IPS DF 6.9 (cell line): ENCODE results near the gene POLR1A.

ENCODE experiments used
- DNase-seq: peaks from one replicate; pipeline ENCODE4 v3.0.0-alpha.2; 2013; ENCODE audit warnings: low read depth, low spot score
- H3K27ac ChIP-seq: one replicate; pipeline ENCODE4 v1.5.1; 2013; ENCODE audit warnings: low read length, control low read depth
- H3K27me3 ChIP-seq: 2 replicates; pipeline ENCODE4 v1.6.1; 2013; ENCODE audit warnings: mild to moderate bottlenecking, low read length; ENCODE audit not compliant: control insufficient read depth, insufficient read depth
- H3K36me3 ChIP-seq: 2 replicates; pipeline ENCODE4 v1.6.1; 2013; ENCODE audit warnings: low read length; ENCODE audit not compliant: control insufficient read depth, insufficient read depth
- H3K4me1 ChIP-seq: 2 replicates; pipeline ENCODE4 v1.6.1; 2013; ENCODE audit warnings: low read length; ENCODE audit not compliant: control insufficient read depth, insufficient read depth
- H3K4me3 ChIP-seq: 2 replicates; pipeline ENCODE4 v1.5.1; 2013; ENCODE audit warnings: mild to moderate bottlenecking, low read length
- H3K9me3 ChIP-seq: 2 replicates; pipeline ENCODE4 v1.6.1; 2013; ENCODE audit warnings: low read length, inconsistent platforms; ENCODE audit not compliant: control insufficient read depth, insufficient read depth
- WGBS: extraction: QIAGEN DNeasy Blood & Tissue Kit; methylation state at CpG from one replicate; pipeline ENCODE4 v1.1.7; 2013; ENCODE audit warnings: mixed read lengths, missing lambda C conversion rate; ENCODE audit not compliant: insufficient read length, insufficient coverage; 5-methylcytosine and 5-hydroxymethylcytosine counted together

POLR1A gene

GRCh38 chr2:86022661-86023365 is 82.9 kb downstream of the POLR1A start:
- Histone ChIP-seq H3K36me3 (peaks cover 20% of the 10 kb centered on the region), H3K4me3 (no peak overlapping the region), H3K27me3 (no peaks in the 10 kb centered on the region), H3K9me3 (no peaks in the 10 kb centered on the region), H3K27ac (no peak overlapping the region), H3K4me1 (peaks cover 1% of the 10 kb centered on the region; the same call in 1 of the 2 replicates)
- WGBS: no CpG with 5 or more reads among the region's 13 CpGs
- DNase-seq: no peak

- Histone ChIP-seq H3K4me1 (peaks cover 1% of the 10 kb centered on the region; the same call in 1 of the 2 replicates), H3K27ac (no peak overlapping the region), H3K9me3 (no peaks in the 10 kb centered on the region), H3K27me3 (no peaks in the 10 kb centered on the region), H3K4me3 (no peak overlapping the region), H3K36me3 (peaks cover 9% of the 10 kb centered on the region)
- no CpG with 5 or more reads among the region's 12 CpGs for WGBS
- no peak for DNase-seq
Measured at GRCh38 chr2:86021396-86022378, 84.0 kb downstream of the POLR1A start.

GRCh38 chr2:86020984-86021383 is 84.7 kb downstream of the POLR1A start:
- Histone ChIP-seq H3K4me1 (peaks cover 1% of the 10 kb centered on the region; the same call in 1 of the 2 replicates), H3K9me3 (no peaks in the 10 kb centered on the region), H3K36me3 (peaks cover 6% of the 10 kb centered on the region; the same call in 1 of the 2 replicates), H3K4me3 (no peak overlapping the region), H3K27ac (no peak overlapping the region), H3K27me3 (no peaks in the 10 kb centered on the region)
- DNase-seq: no peak
- no CpG with 5 or more reads among the region's 7 CpGs for WGBS

- peaks cover 1% of the 10 kb centered on the region; the same call in 1 of the 2 replicates for H3K4me1 ChIP-seq
- H3K36me3 ChIP-seq: no peaks in the 10 kb centered on the region
- no peak for DNase-seq
- no CpG with 5 or more reads among the region's 5 CpGs for WGBS
- no peak overlapping the region for H3K4me3 ChIP-seq
- no peaks in the 10 kb centered on the region for H3K9me3 ChIP-seq
- H3K27ac ChIP-seq: no peak overlapping the region
- no peaks in the 10 kb centered on the region for H3K27me3 ChIP-seq
Measured at GRCh38 chr2:86019121-86019520, 86.6 kb downstream of the POLR1A start.

GRCh38 chr2:86017901-86018896 is 87.5 kb downstream of the POLR1A start:
- no peaks in the 10 kb centered on the region for H3K27me3 ChIP-seq
- no peak overlapping the region for H3K4me3 ChIP-seq
- H3K36me3 ChIP-seq: no peaks in the 10 kb centered on the region
- no peak overlapping the region for H3K27ac ChIP-seq
- WGBS: no CpG with 5 or more reads among the region's 22 CpGs
- DNase-seq: no peak
- H3K4me1 ChIP-seq: peaks cover 1% of the 10 kb centered on the region; the same call in 1 of the 2 replicates
- no peaks in the 10 kb centered on the region for H3K9me3 ChIP-seq

GRCh38 chr2:86016581-86016980 is 89.1 kb downstream of the POLR1A start:
- Histone ChIP-seq H3K4me1 (peaks cover 1% of the 10 kb centered on the region; the same call in 1 of the 2 replicates), H3K27ac (no peak overlapping the region), H3K36me3 (no peaks in the 10 kb centered on the region), H3K9me3 (no peaks in the 10 kb centered on the region), H3K27me3 (no peaks in the 10 kb centered on the region), H3K4me3 (no peak overlapping the region)
- WGBS: no CpG with 5 or more reads among the region's 12 CpGs
- DNase-seq: no peak

GRCh38 chr2:86015699-86016098 is 90.0 kb downstream of the POLR1A start:
- H3K27ac ChIP-seq: no peak overlapping the region
- H3K27me3 ChIP-seq: no peaks in the 10 kb centered on the region
- H3K4me1 ChIP-seq: 0 out of 2 replicates have a peak, but pooled peaks cover 1% of the 10 kb centered on the region
- H3K9me3 ChIP-seq: no peaks in the 10 kb centered on the region
- no peak overlapping the region for H3K4me3 ChIP-seq
- DNase-seq: no peak
- WGBS: no CpG with 5 or more reads among the region's 1 CpG
- H3K36me3 ChIP-seq: no peaks in the 10 kb centered on the region

GRCh38 chr2:86015006-86015405 is 90.7 kb downstream of the POLR1A start:
- H3K27me3 ChIP-seq: no peaks in the 10 kb centered on the region
- no peak for DNase-seq
- H3K4me1 ChIP-seq: 0 out of 2 replicates have a peak, but pooled peaks cover 1% of the 10 kb centered on the region
- no CpG with 5 or more reads among the region's 2 CpGs for WGBS
- no peaks in the 10 kb centered on the region for H3K36me3 ChIP-seq
- H3K9me3 ChIP-seq: no peaks in the 10 kb centered on the region
- H3K4me3 ChIP-seq: no peak overlapping the region
- no peak overlapping the region for H3K27ac ChIP-seq

- Histone ChIP-seq H3K9me3 (no peaks in the 10 kb centered on the region), H3K27me3 (no peaks in the 10 kb centered on the region), H3K27ac (no peak overlapping the region)
Measured at GRCh38 chr2:86014493-86014892, 91.2 kb downstream of the POLR1A start.

More at GRCh38 chr2:86014493-86014892, 91.2 kb downstream of the POLR1A start:
- DNase-seq: no peak
- WGBS: no CpG with 5 or more reads among the region's 2 CpGs
- Histone ChIP-seq H3K4me3 (no peak overlapping the region), H3K4me1 (0 out of 2 replicates have a peak, but pooled peaks cover 1% of the 10 kb centered on the region), H3K36me3 (no peaks in the 10 kb centered on the region)
